ENCODE data around the gene GNA12. TPM values are rescaled to one million over a fixed set of nuclear protein-coding genes. Genes with fewer than 3 reads are reported as not detected.
"Not testable (repeated sequence)": the region's sequence is repeated elsewhere in the genome, so short reads cannot be mapped to it uniquely, and the experiment has no call there.

Gene GNA12
- total RNA-seq, 2 donors from 2014 or later: 26.3 to 38.8 TPM

GRCh38 chr7:2699289-2699620, 144.9 kb downstream of the GNA12 start:
- no peaks in the 10 kb centered on the region for H3K4me1 ChIP-seq
- no peak for DNase-seq (ENCODE audit: low spot score)
- no peak overlapping the region for H3K27ac ChIP-seq
- H3K27me3 ChIP-seq: no peaks in the 10 kb centered on the region
- TF ChIP-seq CTCF (IDR thresholded peaks at IDR 0.05): no peak
- H3K36me3 ChIP-seq: no peaks in the 10 kb centered on the region
- H3K4me3 ChIP-seq: no peak overlapping the region
- H3K9me3 ChIP-seq: no peaks in the 10 kb centered on the region

DNA sequence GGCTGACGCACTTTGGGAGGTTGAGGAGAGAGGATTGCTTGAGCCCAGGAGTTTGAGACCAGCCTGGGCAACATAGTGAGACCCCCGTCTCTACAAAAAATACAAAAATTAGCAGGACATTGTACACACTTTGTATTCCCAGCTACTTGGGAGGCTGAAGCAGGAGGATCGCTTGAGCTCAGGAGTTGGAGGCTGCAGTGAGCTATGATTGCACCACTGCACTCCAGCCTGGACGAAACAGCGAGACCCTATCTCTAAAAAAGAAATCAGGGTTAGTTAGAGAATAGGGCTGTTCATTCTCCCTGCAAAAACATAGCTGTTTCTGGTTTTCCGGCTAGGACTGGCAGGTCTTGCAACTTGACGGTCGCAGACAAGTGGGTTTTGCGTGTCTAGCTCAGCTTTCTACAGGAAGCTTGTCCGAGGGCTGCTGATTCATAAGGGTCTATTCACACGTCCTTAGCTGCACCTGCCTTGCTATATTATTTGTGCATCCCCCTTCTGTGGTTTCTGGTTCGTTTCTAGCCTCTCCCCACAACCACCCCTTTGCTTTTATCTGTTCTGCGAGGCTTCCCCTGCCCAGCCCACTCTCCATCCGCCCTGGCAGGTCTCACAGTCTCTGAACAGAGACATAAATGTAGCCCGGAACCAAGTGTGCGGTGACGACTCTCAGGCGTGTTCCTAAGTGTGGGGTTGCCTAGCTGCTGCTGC, 145.4 kb downstream of the GNA12 start:
- no peak overlapping the region for H3K27ac ChIP-seq
- no peaks in the 10 kb centered on the region for H3K4me1 ChIP-seq
- H3K9me3 ChIP-seq: no peaks in the 10 kb centered on the region
- H3K4me3 ChIP-seq: no peak overlapping the region
- TF ChIP-seq CTCF (IDR thresholded peaks at IDR 0.05): no peak
- no peaks in the 10 kb centered on the region for H3K27me3 ChIP-seq
- no peaks in the 10 kb centered on the region for H3K36me3 ChIP-seq
- no peak for DNase-seq (ENCODE audit: low spot score)

- not testable (repeated sequence) for H3K36me3 ChIP-seq; H3K4me3 ChIP-seq; H3K27ac ChIP-seq; DNase-seq (ENCODE audit: low spot score); H3K27me3 ChIP-seq; H3K4me1 ChIP-seq; H3K9me3 ChIP-seq
These were observed 150.0 kb downstream of the GNA12 start for GRCh38 chr7:2694122-2694436.

- not testable (repeated sequence) for H3K4me1 ChIP-seq; H3K27ac ChIP-seq; H3K27me3 ChIP-seq; H3K36me3 ChIP-seq; H3K9me3 ChIP-seq; H3K4me3 ChIP-seq; DNase-seq (ENCODE audit: low spot score)
These were observed 150.5 kb downstream of the GNA12 start for GRCh38 chr7:2693420-2694121.

GRCh38 chr7:2692543-2692942, 151.6 kb downstream of the GNA12 start:
- H3K4me3 ChIP-seq: no peak overlapping the region
- DNase-seq (ENCODE audit: low spot score): no peak
- H3K36me3 ChIP-seq: no peaks in the 10 kb centered on the region
- peaks cover 0 to 13% of the 10 kb centered on the region in 2 donors for H3K4me1 ChIP-seq
- no peaks in the 10 kb centered on the region for H3K9me3 ChIP-seq
- TF ChIP-seq CTCF (IDR thresholded peaks at IDR 0.05): no peak
- no peak overlapping the region for H3K27ac ChIP-seq
- peaks cover 0 to 4% of the 10 kb centered on the region in 2 donors for H3K27me3 ChIP-seq

DNA sequence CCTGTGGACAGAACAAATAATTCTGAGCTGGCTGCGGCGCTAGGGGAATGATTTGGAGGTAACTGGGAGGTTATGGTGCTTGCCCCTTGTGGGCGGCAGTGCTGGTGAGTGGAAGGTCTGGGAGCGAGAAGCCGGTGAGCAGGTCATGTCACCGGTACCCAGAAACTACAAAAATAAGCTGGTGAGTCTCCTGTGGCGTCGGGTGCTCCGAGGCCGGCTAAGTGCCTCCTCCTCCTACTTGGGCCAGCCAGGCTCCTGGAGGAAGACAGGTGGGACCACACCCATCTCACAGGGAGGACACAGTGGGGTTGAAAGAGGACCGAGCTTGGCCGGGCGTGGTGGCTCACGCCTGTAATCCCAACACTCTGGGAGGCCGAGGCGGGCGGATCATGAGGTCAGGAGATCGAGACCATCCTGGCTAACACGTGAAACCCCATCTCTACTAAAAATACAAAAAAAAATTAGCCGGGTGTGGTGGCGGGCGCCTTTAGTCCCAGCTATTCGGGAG, 152.1 kb downstream of the GNA12 start:
- not testable (repeated sequence) for DNase-seq (ENCODE audit: low spot score); H3K9me3 ChIP-seq

DNA sequence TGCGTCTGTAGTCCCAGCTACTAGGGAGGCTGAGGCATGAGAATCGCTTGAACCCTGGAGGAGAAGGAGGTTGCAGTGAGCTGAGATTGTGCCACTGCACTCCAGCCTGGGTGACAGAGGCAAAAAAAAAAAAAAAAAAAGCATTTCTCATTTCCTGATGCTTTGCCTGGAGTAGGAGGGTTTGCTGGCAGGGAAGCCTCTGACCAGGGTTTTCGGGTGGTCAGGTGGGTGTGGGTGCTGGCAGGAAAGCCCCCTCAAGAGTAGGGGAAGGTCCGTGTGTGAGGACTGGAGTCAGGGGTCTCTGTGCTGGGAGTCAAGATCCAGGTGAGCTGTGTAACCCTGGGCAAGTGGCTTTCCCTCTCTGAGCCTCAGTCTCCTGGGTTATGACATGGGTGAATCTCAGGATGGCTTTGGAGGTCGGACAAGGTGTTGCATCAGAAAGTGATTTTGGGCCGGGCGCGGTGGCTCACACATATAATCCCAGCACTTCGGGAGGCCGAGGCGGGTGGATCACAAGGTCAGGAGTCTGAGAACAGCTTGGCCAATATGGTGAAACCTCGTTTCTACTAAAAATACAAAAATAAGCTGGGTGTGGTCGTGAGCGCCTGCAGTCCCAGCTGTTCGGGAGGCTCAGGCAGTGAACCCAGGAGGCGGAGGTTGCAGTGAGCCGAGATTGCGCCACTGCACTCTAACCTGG, 152.9 kb downstream of the GNA12 start:
- Histone ChIP-seq H3K9me3 (no peaks in the 10 kb centered on the region), H3K36me3 (no peaks in the 10 kb centered on the region), H3K4me1 (peaks cover 0 to 15% of the 10 kb centered on the region in 2 donors), H3K27me3 (peaks cover 0 to 8% of the 10 kb centered on the region in 2 donors), H3K27ac (no peak overlapping the region), H3K4me3 (no peak overlapping the region)
- no peak for TF ChIP-seq CTCF (IDR thresholded peaks at IDR 0.05)
- no peak for DNase-seq (ENCODE audit: low spot score)

More for the DNA sequence above, 152.1 kb downstream of the GNA12 start:
- peaks cover 0 to 15% of the 10 kb centered on the region in 2 donors for H3K4me1 ChIP-seq
- not testable (repeated sequence) for H3K27ac ChIP-seq, H3K36me3 ChIP-seq, H3K27me3 ChIP-seq, H3K4me3 ChIP-seq

Measured in right atrium auricular region (tissue), 2 donors.